ENCODE results near the gene OSBPL7.

OSBPL7 gene

GRCh38 chr17:47847341-47848197 is 26.0 kb upstream of the OSBPL7 start:
- no peak for DNase-seq

DNA sequence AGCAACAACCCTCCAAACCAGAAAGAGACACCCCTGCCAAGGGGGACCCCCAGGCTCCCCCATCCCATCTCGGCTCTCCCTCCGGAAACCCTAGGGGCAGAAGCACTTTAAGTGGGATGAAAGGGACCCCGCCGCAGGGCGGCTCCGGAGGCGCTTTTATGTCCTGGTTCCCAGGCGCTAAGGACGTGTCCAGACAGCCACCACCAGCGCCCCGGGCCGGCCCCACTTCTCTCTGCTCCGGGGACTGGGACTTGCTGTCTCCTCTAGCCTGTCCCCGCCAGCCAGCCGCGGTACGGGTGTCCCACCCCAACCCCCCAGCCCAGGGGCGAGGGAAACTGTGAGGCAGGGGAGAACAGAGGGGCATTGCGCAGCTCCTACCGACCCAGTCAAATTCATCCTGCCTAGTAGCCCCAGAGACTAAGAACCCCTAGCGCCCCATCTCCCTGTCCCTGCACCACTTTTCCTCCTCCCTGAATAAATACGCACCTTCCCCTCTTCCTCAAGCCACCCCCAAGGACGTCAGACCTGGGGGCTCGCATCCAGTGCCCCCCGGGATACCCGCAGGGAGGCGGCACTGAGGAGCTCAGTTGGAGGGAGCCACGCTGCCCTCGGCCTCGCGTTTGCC is 25.2 kb upstream of the OSBPL7 start:
- no peak for DNase-seq

DNA sequence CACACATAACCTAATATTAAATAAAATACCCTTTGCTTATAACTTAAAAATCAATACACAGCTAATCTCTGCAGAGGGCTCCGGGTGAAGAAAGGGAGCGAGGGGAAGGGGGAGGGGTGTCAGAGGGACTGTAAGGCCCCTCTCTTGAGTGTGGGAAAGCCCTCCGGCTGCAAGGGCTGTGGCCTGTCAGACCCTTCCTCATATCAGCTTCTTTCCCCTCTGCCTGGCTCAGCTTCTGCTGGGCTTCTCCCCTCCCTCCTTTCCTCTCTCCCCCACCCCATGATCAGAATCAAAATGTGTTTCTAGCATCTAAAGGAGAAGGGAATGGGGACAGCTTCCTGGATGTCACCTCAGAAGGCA is 24.1 kb upstream of the OSBPL7 start:
- DNase-seq = no peak

DNA sequence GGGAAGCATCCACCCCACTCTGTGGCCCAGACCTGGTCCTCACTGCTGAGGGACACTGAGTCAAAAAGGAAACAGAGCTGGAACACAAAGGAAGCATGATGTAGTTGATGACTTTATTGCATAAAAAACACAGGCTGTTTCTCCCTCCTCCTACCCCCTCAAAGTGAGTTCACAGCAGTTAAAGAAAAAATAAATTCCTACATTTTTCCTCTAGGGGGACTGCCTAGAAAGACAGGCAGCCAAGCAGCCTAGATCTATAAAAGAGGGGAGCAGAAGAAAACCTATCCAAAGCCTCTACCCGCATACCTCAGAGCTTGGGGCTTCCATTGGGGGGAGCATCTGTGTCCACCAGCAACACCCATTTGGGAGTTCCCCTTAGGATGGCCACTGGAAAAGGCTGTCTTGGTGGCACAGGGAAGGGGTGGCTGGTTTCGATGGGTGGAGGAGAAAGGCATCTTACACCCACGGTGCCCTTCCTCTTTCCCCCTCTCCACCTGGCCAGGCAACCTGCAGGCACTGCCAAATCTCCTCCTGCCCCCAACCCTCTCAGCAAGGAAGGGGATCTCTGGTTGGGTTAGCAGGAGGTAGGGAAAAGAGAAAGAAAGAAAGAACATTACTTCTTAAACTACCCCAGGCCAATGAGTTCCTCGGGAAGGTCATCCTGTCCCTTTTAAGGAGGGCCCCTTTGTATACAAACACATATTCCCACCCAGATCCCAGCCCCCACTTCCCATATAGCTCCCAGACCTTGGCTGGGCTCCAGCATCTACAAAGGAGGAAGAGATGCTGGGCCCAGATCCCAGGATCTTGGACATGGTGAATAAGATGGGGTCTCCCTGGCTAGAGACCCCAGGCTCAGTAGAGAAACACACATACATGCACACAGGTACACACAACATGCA is 23.5 kb upstream of the OSBPL7 start:
- DNase-seq = no peak

DNA sequence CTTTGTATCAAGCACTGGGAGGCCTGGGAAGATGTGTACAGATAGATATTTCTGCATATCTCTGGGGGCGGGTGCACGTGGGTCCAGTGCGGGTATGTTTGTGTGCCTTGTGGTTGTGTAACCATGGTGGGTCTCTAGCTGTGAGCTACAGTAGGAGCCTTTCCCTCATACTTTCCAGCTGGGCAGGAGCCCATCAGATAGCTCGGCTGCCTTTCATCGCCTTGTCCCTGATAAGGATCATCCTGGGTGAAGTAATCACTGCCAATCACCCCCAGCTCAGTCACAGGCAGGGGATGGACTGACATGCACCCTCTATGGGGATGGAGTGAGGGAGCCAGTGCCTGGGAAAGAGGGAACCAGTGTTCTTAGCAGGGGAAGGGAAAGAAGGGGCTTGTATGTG is 22.6 kb upstream of the OSBPL7 start:
- DNase-seq = peak; percentile 36

- DNase-seq = no peak
Observed at GRCh38 chr17:47843391-47843730, 21.8 kb upstream of the OSBPL7 start.

DNA sequence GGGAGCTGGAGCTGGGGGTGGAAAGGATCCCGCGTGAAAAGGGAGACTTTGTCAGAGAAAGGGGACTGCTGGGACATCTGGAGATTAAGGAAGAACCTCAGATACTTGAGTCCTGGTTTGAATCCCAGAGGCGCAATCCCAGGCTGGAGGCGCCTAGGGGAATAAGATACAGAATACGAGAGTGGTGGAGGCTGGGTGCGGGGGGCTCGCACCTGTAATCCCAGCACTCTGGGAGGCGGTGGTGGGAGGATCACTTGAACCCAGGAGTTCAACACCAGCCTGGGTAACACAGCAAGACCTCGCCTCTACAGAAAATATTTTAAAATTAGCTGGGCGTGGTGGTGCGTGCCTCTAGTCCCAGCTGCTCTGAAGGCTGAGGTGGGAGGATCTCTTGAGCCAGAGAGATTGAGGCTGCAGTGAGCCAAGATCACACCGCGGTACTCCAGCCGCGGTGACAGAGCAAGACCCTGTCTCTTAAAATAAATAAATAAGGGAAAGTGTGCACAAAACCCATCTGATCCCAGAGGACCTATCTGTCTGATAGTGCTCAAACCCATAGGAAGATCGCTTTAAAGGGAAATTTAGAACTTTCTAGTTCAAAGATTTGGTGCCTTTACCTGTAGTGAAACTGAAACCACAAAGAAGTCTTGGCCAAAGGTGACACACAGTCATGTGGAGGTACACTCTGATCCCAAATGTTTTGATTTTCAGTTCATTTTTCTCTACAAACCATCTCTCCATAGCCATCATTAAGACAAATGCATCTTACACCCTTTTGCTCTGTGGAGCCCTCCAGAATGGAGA is 20.1 kb upstream of the OSBPL7 start:
- no peak for DNase-seq

- DNase-seq = peak; percentile 77
Observed at GRCh38 chr17:47840742-47841487, 19.3 kb upstream of the OSBPL7 start, which contains the start of gene SCRN2. Gene SCRN2 (minus strand): TSS chr17:47841273. CDS start chr17:47840843, 430 bp downstream.

DNA sequence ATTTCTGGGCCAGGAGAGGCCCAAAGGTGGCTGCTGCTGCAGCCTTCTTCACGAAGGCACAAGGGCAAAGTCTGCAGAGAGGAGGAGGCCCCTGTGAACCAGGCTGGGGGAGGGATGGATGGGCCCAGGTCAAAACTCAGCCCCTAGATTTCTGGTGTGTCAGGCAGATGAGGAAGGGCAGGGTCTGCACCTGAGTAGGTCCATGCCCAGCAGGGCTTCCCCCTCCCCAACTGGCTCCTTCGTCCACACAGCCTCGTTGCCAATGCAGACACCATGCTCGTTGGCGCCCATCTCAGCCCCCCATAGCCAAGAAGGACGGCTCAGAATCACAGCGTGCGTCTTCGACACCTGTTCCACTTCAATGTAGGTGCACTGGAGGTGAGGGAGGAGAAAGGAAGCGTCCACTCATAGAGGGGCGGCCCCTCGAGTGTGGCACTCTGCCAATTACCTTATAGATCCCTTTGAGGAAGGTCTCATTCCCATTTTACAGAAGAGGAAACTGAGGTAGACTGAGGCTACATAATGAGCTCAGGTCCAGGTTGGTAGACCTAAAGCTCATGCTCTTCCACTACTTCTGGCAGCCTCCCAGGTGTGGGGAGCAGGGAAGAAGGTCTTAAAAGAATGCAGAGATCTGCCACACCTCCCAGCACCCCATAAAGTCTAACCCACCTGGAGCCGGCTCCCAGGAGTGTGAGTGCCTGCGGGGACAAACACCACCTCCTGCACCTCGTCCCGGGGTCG is 18.6 kb upstream of the OSBPL7 start:
- DNase-seq = no peak

- DNase-seq = no peak
Observed at GRCh38 chr17:47839071-47839470, 17.5 kb upstream of the OSBPL7 start.

- no peak for DNase-seq
Observed at GRCh38 chr17:47838636-47839035, 17.0 kb upstream of the OSBPL7 start.

GRCh38 chr17:47837401-47838039 is 15.9 kb upstream of the OSBPL7 start:
- DNase-seq = no peak

GRCh38 chr17:47836601-47837000 is 15.0 kb upstream of the OSBPL7 start:
- no peak for DNase-seq

DNA sequence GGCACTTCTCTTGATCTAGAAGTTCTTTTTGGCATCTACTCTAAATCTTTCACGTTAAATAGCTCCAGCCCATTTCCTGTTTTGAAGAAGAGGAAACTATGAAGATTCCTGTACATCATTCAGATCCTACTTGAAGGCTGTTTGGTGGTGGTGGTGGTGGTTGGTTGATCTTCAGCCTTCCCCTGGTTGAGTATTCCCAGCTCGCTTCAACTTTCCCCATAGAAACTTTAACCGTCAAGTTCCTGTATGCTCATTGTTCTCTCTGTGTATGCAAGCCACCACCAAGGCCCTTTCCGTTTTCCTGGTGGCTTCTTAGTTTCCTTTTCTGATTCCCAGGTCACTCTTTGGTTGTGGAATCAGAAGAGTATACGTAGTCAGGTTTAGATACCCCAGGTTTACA is 13.2 kb upstream of the OSBPL7 start:
- DNase-seq = no peak

DNA sequence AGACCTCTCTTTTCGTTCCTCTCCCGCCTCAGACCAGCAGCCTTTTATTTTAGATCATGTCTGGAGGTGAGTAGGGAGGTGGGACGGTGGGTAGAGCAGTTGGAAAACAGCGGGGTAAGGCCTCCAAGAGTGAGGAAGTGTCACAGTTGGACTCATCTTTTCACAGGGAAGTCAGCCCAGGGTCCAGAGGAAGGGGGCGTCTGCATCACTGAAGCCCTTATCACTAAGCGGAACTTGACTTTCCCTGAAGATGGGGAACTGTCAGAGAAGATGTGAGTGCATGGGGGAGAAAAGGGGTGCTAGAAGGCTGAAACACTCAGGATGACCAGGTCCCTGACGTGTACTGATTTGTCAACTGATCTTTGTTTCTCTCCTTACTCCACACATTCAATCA is 10.3 kb upstream of the OSBPL7 start:
- DNase-seq = no peak

DNA sequence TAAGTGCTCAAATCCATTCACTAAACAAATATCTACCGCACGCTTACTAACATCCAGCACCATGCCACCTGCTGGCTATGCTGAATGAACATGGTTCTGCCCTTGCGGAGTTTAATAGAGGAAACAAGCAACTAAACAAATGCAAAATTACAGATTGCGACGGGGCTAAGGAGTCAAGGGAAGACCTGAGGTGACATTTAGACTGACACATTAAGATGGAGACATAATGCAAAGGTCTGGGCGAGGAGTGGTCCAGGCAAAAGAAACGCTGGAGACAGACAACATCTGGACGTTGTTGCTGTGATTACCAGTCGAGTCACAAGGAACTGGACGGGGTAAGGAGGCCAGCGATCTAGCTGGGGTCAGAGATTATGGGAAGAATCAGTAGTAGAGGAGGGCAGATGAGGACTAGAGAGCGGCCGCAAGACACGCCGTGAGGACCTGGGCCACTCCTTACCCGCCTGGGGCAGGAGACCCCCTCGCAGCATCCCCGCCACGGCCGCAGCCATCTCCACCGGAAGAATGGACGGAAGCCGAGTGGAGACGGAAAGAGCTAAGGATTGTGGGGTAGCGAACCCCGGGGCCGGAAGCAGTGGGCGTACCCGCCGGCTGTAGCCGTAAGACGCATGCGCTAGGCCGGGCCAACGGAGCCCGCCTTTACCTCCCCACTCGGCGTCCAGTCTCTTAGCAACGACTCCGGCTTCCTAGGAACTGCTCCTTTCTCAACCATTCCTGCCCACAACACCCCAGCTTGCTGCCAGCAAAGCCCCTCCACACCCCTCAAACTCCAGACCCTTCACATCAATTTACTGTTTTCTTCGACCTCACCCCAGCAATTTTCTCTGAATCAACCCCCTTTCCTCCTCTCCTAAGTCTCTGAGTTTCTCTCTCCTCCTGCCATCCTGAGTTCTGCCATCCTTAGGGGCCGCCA is 9.7 kb upstream of the OSBPL7 start, which contains the start of the genes LRRC46 and MRPL10:
TSS of gene LRRC46 (plus strand) at position 668 of the 931 bp plus-strand sequence. CDS start 320 bp downstream, outside the sequence.
TSS of gene MRPL10 (minus strand) at position 539 of the 931 bp plus-strand sequence. CDS start at position 509, 30 bp downstream.
- DNase-seq = peak; percentile 92

DNA sequence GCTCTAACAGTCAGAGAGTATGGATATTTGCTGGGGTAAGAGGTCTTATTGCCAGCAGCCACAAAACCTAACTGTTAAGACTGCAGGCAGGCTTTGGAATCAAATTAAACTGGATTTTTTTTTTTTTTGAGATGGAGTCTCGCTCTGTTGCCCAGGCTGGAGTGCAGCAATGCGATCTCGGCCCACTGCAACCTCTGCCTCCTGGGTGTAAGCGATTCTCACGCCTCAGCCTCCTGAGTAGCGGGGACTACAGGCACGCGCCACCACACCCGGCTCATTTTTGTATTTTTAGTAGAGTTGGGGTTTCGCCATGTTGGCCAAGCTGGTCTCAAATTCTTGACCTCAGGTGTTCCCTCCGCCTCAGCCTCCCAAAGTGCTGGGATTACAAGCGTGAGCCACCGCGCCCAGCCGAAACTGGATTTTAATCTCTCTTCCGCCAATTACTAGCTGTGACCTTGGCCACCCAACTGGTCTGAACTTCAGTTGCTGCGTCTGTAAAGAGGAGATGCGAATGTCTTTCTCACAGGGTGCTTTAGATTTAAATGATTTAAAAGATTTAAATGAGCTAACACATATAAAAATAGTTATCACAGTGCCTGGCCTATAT is 8.9 kb upstream of the OSBPL7 start:
- DNase-seq = no peak

DNA sequence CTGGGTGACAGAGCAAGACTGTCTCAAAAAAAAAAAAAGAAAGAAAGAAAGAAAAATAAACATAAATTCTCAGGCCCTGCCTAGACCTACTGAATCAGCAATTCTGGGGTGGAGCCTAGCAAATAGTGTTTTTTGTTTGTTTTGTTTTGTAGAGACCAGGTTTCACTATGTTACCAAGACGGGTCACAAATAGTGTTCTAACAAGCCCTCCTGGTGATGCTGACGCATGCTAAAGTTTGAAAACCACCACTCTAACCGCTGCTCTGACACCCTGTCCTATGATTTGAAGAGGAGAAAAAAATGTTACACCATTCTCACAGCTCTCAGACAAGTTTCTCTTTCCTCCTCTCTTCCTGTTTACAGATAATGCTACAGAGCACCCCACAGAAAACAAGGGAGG is 8.3 kb upstream of the OSBPL7 start:
- DNase-seq = no peak

DNA sequence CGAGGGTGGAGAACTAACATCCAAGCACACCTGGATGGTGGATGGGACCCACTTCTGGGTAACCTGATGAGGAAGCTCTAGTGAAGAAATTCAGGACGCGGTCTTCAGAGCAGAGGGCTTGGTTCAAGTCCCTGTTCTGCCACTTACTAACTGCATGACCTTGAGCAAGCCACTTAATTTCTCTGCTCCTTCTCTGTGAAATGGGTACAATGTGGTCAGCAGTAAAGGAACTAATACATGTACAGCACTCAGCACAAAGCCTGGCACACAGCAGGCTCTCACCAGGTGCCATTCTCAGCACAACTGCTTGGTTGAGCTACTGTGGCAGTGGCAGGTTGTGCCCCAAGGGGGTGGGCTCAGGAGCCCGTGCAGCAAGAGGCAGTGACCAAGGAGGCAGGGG is 1.9 kb upstream of the OSBPL7 start:
- DNase-seq = no peak

Data from fibroblast of skin of right biceps (primary cell).